ENCODE measurements around the gene NLRP3.

DNA sequence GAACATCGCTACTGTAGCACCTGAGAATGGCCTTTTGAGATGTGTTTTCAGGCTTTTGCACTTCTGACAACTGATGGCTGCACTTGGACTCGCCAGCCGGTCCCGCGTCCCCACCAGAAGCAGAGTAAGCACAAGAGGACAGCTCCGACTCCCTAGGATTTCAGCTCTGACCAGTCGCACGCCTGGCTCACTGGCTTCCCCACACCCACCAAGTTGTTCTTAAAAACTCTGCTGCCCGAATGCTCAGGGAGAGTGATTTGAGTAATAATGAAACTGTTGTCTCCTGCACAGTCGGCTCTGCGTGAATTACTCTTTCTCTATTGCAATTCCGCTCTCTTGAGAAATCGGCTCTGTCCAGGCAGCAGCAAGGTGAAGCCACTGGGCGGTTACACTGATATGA is 40.2 kb upstream of the NLRP3 start:
- TF ChIP-seq MYC (IDR thresholded peaks at IDR 0.05; ENCODE audit: low read depth, low read length): no peak
- TF ChIP-seq MYC (CRISPR knock-in tag; IDR thresholded peaks at IDR 0.05; ENCODE audit: borderline replicate concordance, low read depth): no peak
- no peak for TF ChIP-seq NR3C1 (CRISPR knock-in tag; IDR thresholded peaks at IDR 0.05)
- TF ChIP-seq GATA2 (CRISPR knock-in tag; IDR thresholded peaks at IDR 0.05): no peak
- no peak for TF ChIP-seq CHD4 (IDR thresholded peaks at IDR 0.05; ENCODE audit: insufficient read depth, insufficient replicate concordance, low read depth, low read length, poor library complexity, severe bottlenecking)
- TF ChIP-seq, protein P1, sequence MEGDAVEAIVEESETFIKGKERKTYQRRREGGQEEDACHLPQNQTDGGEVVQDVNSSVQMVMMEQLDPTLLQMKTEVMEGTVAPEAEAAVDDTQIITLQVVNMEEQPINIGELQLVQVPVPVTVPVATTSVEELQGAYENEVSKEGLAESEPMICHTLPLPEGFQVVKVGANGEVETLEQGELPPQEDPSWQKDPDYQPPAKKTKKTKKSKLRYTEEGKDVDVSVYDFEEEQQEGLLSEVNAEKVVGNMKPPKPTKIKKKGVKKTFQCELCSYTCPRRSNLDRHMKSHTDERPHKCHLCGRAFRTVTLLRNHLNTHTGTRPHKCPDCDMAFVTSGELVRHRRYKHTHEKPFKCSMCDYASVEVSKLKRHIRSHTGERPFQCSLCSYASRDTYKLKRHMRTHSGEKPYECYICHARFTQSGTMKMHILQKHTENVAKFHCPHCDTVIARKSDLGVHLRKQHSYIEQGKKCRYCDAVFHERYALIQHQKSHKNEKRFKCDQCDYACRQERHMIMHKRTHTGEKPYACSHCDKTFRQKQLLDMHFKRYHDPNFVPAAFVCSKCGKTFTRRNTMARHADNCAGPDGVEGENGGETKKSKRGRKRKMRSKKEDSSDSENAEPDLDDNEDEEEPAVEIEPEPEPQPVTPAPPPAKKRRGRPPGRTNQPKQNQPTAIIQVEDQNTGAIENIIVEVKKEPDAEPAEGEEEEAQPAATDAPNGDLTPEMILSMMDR (IDR thresholded peaks at IDR 0.05 in 2 of 3, conservative IDR thresholded peaks at IDR 0.05 in 1 of 3; ENCODE audit: insufficient read depth in 2 of 3, low read depth in 1 of 3, low read length in 3 of 3): no peak
- no peak for TF ChIP-seq ARID2 (IDR thresholded peaks at IDR 0.05)
- no peak for TF ChIP-seq SMC3 (conservative IDR thresholded peaks at IDR 0.05; ENCODE audit: insufficient read depth, low read depth, low read length)
- TF ChIP-seq CTBP1 (IDR thresholded peaks at IDR 0.05; ENCODE audit: borderline replicate concordance): no peak

Data from K562 (cell line).